Measurements from ENCODE around the gene NANOS1. TPM values are rescaled to one million over a fixed set of nuclear protein-coding genes. Genes with fewer than 3 reads are reported as not detected.

NANOS1 gene
- total and polyA plus RNA-seq, 2 of the 8 experiments (the other 6 are each of a cell fraction or from before 2014, with no cell fraction given), result 3.1 to 3.9 TPM

DNA sequence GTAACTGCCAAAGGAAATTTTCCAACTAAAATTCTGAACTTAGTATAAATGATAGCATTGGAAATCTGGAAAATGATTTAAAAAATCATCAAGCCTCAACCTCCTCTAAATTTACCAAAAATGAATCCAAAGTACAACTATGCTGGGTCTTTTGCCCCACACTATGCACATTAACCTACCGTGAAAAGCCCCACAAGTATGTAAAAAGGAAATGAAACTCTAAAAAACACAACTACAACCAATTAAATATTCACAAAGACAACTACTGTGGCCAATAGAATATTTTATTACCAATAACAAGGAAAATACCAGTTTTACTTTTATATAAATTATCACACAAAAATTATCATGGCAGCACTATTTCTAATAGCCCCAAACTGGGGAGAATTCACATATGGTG is 31.8 kb downstream of the NANOS1 start:
- Histone ChIP-seq H2BK15ac (ENCODE audit: low read length) (no peak overlapping the region), H2BK5ac (ENCODE audit: low read depth, low read length) (no peak overlapping the region), H2AFZ (ENCODE audit: low read length) (no peak overlapping the region), H3K23ac (ENCODE audit: insufficient read length) (no peak overlapping the region), H3K4me1 (replicated peaks in 1 of 4; ENCODE audit: control insufficient read depth in 3 of 4, insufficient read depth in 4 of 4, low read length in 3 of 4) (no peaks in the 10 kb centered on the region), H4K91ac (replicated peaks; ENCODE audit: insufficient read length, low read length) (no peak overlapping the region), H2BK20ac (ENCODE audit: low read length) (no peak overlapping the region), H2BK12ac (ENCODE audit: low read depth, low read length) (no peak overlapping the region), H4K5ac (ENCODE audit: insufficient read length, low read depth, low read length) (no peak overlapping the region), H3K18ac (ENCODE audit: extremely low read depth, low read length) (no peak overlapping the region), H3K79me1 (ENCODE audit: low read depth, low read length) (no peaks in the 10 kb centered on the region; the same call in 1 of the 2 replicates), H3K23me2 (ENCODE audit: low read depth, low read length) (no peaks in the 10 kb centered on the region), H2BK120ac (replicated peaks; ENCODE audit: low read depth, low read length) (no peak overlapping the region), H2AK5ac (ENCODE audit: low read depth, low read length) (no peak overlapping the region), H3K4me3 (ENCODE audit: extremely low read depth in 1 of 4, insufficient read depth in 2 of 4, low read depth in 3 of 4, low read length in 4 of 4) (no peak overlapping the region), H3K9me3 (ENCODE audit: insufficient read depth in 2 of 2, low read depth in 1 of 2, low read length in 1 of 2) (no peaks in the 10 kb centered on the region), H4K8ac (ENCODE audit: extremely low read depth, insufficient read depth, low read length) (no peak overlapping the region), H3K9ac (replicated peaks in 1 of 4; ENCODE audit: extremely low read depth in 1 of 4, low read depth in 3 of 4, low read length in 3 of 4) (no peak overlapping the region), H3K56ac (replicated peaks; ENCODE audit: insufficient read length, low read depth, low read length) (no peak overlapping the region), H3K27me3 (replicated peaks in 1 of 4; ENCODE audit: control insufficient read depth in 3 of 4, extremely low read depth in 1 of 4, insufficient read depth in 3 of 4, low read length in 3 of 4) (no peaks in the 10 kb centered on the region), H3K79me2 (ENCODE audit: control insufficient read depth in 1 of 2, insufficient read depth in 2 of 2, low read length in 2 of 2) (peaks cover 0 to 85% of the 10 kb centered on the region in 2 experiments; a peak in 2 of 4 replicates), H4K20me1 (replicated peaks in 1 of 2; ENCODE audit: control insufficient read depth in 1 of 2, insufficient read depth in 2 of 2, low read length in 2 of 2) (peaks cover 14% of the 10 kb centered on the region in 2 experiments), H3K4me2 (ENCODE audit: insufficient read depth in 1 of 2, low read depth in 2 of 2, low read length in 2 of 2) (no peak overlapping the region), H3K14ac (ENCODE audit: insufficient read length) (no peak overlapping the region), H3K4ac (replicated peaks; ENCODE audit: insufficient read length, low read depth, low read length) (no peak overlapping the region), H3K36me3 (ENCODE audit: control insufficient read depth in 2 of 4, insufficient read depth in 4 of 4, low read length in 3 of 4) (peaks cover 42 to 93% (median 82%) of the 10 kb centered on the region in 4 experiments), H3K27ac (ENCODE audit: low read depth, low read length) (no peak overlapping the region)
- POLR2A ChIA-PET (ENCODE audit: partially characterized antibody), result interaction anchor here (1.7 kb wide), 1 partner anchor 17 kb away, joined by 7 read pairs; no protein-coding TSS in a partner anchor
- WGBS, 2 experiments (ENCODE audit: extremely low coverage in 1 of 2, insufficient coverage in 1 of 2, insufficient read length in 1 of 2, insufficient replicate concordance in 2 of 2, low coverage in 1 of 2, low lambda C conversion rate in 2 of 2, missing lambda C conversion rate in 1 of 2), result 96% methylated on average over 1 of the region's 1 CpG; no CpG with 5 or more reads in 1 of the 2 experiments
- FAIRE-seq (no peak), DNase-seq (ENCODE audit: low read depth in 1 of 2, low spot score in 2 of 2) (no peak)
- CTCF ChIA-PET (ENCODE audit: partially characterized antibody), result no interaction called here
- TF ChIP-seq ZNF274 (IDR thresholded peaks at IDR 0.05; ENCODE audit: borderline replicate concordance, extremely low read depth, low read length) (no peak), SIN3A (conservative IDR thresholded peaks at IDR 0.05 in 1 of 2, IDR thresholded peaks at IDR 0.05 in 1 of 2; ENCODE audit: low read depth in 1 of 2, low read length in 2 of 2) (no peak), JUN (IDR thresholded peaks at IDR 0.05; ENCODE audit: low read depth, low read length) (no peak), TCF12 (IDR thresholded peaks at IDR 0.05; ENCODE audit: low read depth, low read length) (no peak), TEAD4 (IDR thresholded peaks at IDR 0.05; ENCODE audit: low read depth, low read length) (no peak), RFX5 (IDR thresholded peaks at IDR 0.05; ENCODE audit: borderline replicate concordance, low read depth, low read length) (no peak), NRF1 (IDR thresholded peaks at IDR 0.05; ENCODE audit: low read depth, low read length) (no peak), TAF1 (IDR thresholded peaks at IDR 0.05; ENCODE audit: low read depth, low read length) (no peak)
- TF ChIP-seq, protein P1, sequence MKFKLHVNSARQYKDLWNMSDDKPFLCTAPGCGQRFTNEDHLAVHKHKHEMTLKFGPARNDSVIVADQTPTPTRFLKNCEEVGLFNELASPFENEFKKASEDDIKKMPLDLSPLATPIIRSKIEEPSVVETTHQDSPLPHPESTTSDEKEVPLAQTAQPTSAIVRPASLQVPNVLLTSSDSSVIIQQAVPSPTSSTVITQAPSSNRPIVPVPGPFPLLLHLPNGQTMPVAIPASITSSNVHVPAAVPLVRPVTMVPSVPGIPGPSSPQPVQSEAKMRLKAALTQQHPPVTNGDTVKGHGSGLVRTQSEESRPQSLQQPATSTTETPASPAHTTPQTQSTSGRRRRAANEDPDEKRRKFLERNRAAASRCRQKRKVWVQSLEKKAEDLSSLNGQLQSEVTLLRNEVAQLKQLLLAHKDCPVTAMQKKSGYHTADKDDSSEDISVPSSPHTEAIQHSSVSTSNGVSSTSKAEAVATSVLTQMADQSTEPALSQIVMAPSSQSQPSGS (IDR thresholded peaks at IDR 0.05; ENCODE audit: low read length), result no peak
